Natural killer cell (primary cell): ENCODE results near the gene PTPRK. TPM values are rescaled to one million over a fixed set of nuclear protein-coding genes. Genes with fewer than 3 reads are reported as not detected.

Experiments used
- ATAC-seq, 3 donors: fragments of 150-1000 bp in 2 of 3; fragments of 200-7000 bp in 1 of 3; cut with Tn5 transposase; 1 replicate in 1 of 3; 2 replicates in 2 of 3; pipeline ENCODE4 v1.10.0; 2021; ENCODE audit warnings: mild to moderate bottlenecking in 2 of 3, moderate library complexity in 2 of 3
- DNase-seq, 2 donors: peaks; one replicate each; pipeline versions ENCODE4 v3.0.0 to v3.0.0-alpha.2; 2013 to 2021; ENCODE audit warnings: mixed read lengths in 1 of 2
- H3K27ac ChIP-seq: one replicate; pipeline ENCODE4 v1.5.1; 2013; ENCODE audit warnings: mild to moderate bottlenecking, low read length
- H3K27me3 ChIP-seq: one replicate; pipeline ENCODE4 v1.6.1; 2013; ENCODE audit warnings: low read length; ENCODE audit not compliant: control insufficient read depth, insufficient read depth
- H3K36me3 ChIP-seq: one replicate; pipeline ENCODE4 v1.6.1; 2013; ENCODE audit warnings: low read length; ENCODE audit not compliant: control insufficient read depth, insufficient read depth
- H3K4me1 ChIP-seq: one replicate; pipeline ENCODE4 v1.6.1; 2013; ENCODE audit warnings: low read length; ENCODE audit not compliant: control insufficient read depth, insufficient read depth
- H3K4me3 ChIP-seq: one replicate; pipeline ENCODE4 v1.5.1; 2013; ENCODE audit warnings: low read length
- H3K9me3 ChIP-seq: one replicate; pipeline ENCODE4 v1.6.1; 2013; ENCODE audit warnings: low read length; ENCODE audit not compliant: control insufficient read depth, insufficient read depth
- H3K27ac Mint-ChIP-seq, 2 donors: one replicate each; pipeline ENCODE4 v1.8.0; 2022; ENCODE audit warnings: mild to moderate bottlenecking in 2 of 2, mixed read lengths in 2 of 2, moderate library complexity in 1 of 2
- H3K27me3 Mint-ChIP-seq, 2 donors: one replicate each; pipeline ENCODE4 v1.8.0; 2022; ENCODE audit warnings: low read depth in 2 of 2, mixed read lengths in 2 of 2
- H3K36me3 Mint-ChIP-seq: one replicate; pipeline ENCODE4 v1.8.0; 2022; ENCODE audit warnings: mixed read lengths
- H3K4me1 Mint-ChIP-seq, 2 donors: one replicate each; pipeline ENCODE4 v1.8.0; 2022; ENCODE audit warnings: mixed read lengths in 2 of 2
- H3K4me3 Mint-ChIP-seq: one replicate; pipeline ENCODE4 v1.8.0; 2022; ENCODE audit warnings: mild to moderate bottlenecking, moderate library complexity, mixed read lengths
- H3K9me3 Mint-ChIP-seq, 2 donors: one replicate each; pipeline ENCODE4 v1.8.0; 2022; ENCODE audit warnings: mixed read lengths in 2 of 2
- CTCF ChIP-seq: fragments of 200-600 bp; IDR thresholded peaks from one replicate; pipeline ENCODE4 v1.8.0; 2022; ENCODE audit warnings: antibody characterized with exemption
- WGBS: methylation state at CpG from one replicate; pipeline ENCODE4 v1.1.7; 2013; ENCODE audit warnings: missing lambda C conversion rate; ENCODE audit not compliant: insufficient coverage; 5-methylcytosine and 5-hydroxymethylcytosine counted together
- intact Hi-C: fragments of 100-400 bp; cut with micrococcal nuclease; formaldehyde crosslinking; loops from one replicate; pipeline ENCODE4 v1.14.2; 2022
- total RNA-seq, 4 donors: library from RNA; stranded (reverse); fragments of 120-200 nt in 1 of 4; gene quantifications; one replicate each; pipeline versions ENCODE4 v1.2.3 to v1.2.4, GENCODE V29; 2013 to 2022

Gene PTPRK
- total RNA-seq, 3 donors from 2014 or later (not counting 1 experiment from before 2014, with no cell fraction given), result 0.14 to 1.2 (median 0.95) TPM

- ATAC-seq (no peak), DNase-seq (no peak)
- no peak for TF ChIP-seq CTCF
- Mint-ChIP-seq H3K4me3 (no peak overlapping the region), H3K36me3 (no peaks in the 10 kb centered on the region), H3K27ac (no peak overlapping the region), H3K27me3 (peaks cover 0 to 3% of the 10 kb centered on the region in 2 donors), H3K9me3 (no peaks in the 10 kb centered on the region), H3K4me1 (no peaks in the 10 kb centered on the region)
- no peaks in the 10 kb centered on the region for H3K27me3 ChIP-seq
- no peak overlapping the region for H3K27ac ChIP-seq
- WGBS, result 94% methylated on average over 1 of the region's 1 CpG
- H3K4me3 ChIP-seq, result no peak overlapping the region
- H3K4me1 ChIP-seq, result no peaks in the 10 kb centered on the region
- no peaks in the 10 kb centered on the region for H3K9me3 ChIP-seq
- H3K36me3 ChIP-seq, result no peaks in the 10 kb centered on the region
- intact Hi-C loops, result no loop called here
Observed at GRCh38 chr6:128029826-128030225, 490.6 kb downstream of the PTPRK start.

GRCh38 chr6:128028183-128028582 lies 492.2 kb downstream of the PTPRK start:
- no peaks in the 10 kb centered on the region for H3K36me3 Mint-ChIP-seq
- no peaks in the 10 kb centered on the region for H3K4me1 ChIP-seq
- intact Hi-C loops, result no loop called here
- ATAC-seq (no peak), DNase-seq (no peak)
- H3K9me3 Mint-ChIP-seq, result no peaks in the 10 kb centered on the region
- no peaks in the 10 kb centered on the region for H3K9me3 ChIP-seq
- no peak overlapping the region for H3K27ac Mint-ChIP-seq
- H3K36me3 ChIP-seq, result no peaks in the 10 kb centered on the region
- H3K4me3 Mint-ChIP-seq, result no peak overlapping the region
- H3K4me3 ChIP-seq, result no peak overlapping the region
- H3K27ac ChIP-seq, result no peak overlapping the region
- TF ChIP-seq CTCF, result no peak
- H3K27me3 Mint-ChIP-seq, result peaks cover 0 to 3% of the 10 kb centered on the region in 2 donors
- no peaks in the 10 kb centered on the region for H3K4me1 Mint-ChIP-seq
- no peaks in the 10 kb centered on the region for H3K27me3 ChIP-seq

- no peak overlapping the region for H3K4me3 Mint-ChIP-seq
- H3K9me3 Mint-ChIP-seq, result no peaks in the 10 kb centered on the region
- no peak overlapping the region for H3K4me3 ChIP-seq
- H3K27ac Mint-ChIP-seq, result no peak overlapping the region
- no peak overlapping the region for H3K27ac ChIP-seq
- DNase-seq (no peak), ATAC-seq (no peak)
- no peaks in the 10 kb centered on the region for H3K4me1 ChIP-seq
- H3K36me3 ChIP-seq, result no peaks in the 10 kb centered on the region
- 60% methylated on average over 1 of the region's 1 CpG for WGBS
- no peak for TF ChIP-seq CTCF
- H3K4me1 Mint-ChIP-seq, result no peaks in the 10 kb centered on the region
- H3K27me3 Mint-ChIP-seq, result peaks cover under 1 to 9% of the 10 kb centered on the region in 2 donors
- intact Hi-C loops, result no loop called here
- H3K9me3 ChIP-seq, result no peaks in the 10 kb centered on the region
- H3K36me3 Mint-ChIP-seq, result no peaks in the 10 kb centered on the region
- no peaks in the 10 kb centered on the region for H3K27me3 ChIP-seq
Observed at GRCh38 chr6:128025478-128025877, 494.9 kb downstream of the PTPRK start.

- H3K4me1 ChIP-seq, result no peaks in the 10 kb centered on the region
- H3K27me3 ChIP-seq, result no peaks in the 10 kb centered on the region
- H3K9me3 ChIP-seq, result no peaks in the 10 kb centered on the region
- H3K4me3 ChIP-seq, result no peak overlapping the region
- H3K36me3 Mint-ChIP-seq, result no peaks in the 10 kb centered on the region
- ATAC-seq, result no peak
- no peak for TF ChIP-seq CTCF
- H3K4me1 Mint-ChIP-seq, result no peaks in the 10 kb centered on the region
- no peak overlapping the region for H3K4me3 Mint-ChIP-seq
- no peak for DNase-seq
- WGBS, result no CpG with 5 or more reads among the region's 1 CpG
- no peak overlapping the region for H3K27ac ChIP-seq
- H3K27ac Mint-ChIP-seq, result no peak overlapping the region
- intact Hi-C loops, result no loop called here
- H3K27me3 Mint-ChIP-seq, result peaks cover 0 to 9% of the 10 kb centered on the region in 2 donors
- no peaks in the 10 kb centered on the region for H3K9me3 Mint-ChIP-seq
- no peaks in the 10 kb centered on the region for H3K36me3 ChIP-seq
Observed at GRCh38 chr6:128024969-128025368, 495.4 kb downstream of the PTPRK start.
